ENCODE measurements around the gene FMNL2. TPM values are rescaled to one million over a fixed set of nuclear protein-coding genes. Genes with fewer than 3 reads are reported as not detected.

Gene FMNL2
- total RNA-seq, 2 experiments from 2014 or later: 0.46 to 0.64 TPM

DNA sequence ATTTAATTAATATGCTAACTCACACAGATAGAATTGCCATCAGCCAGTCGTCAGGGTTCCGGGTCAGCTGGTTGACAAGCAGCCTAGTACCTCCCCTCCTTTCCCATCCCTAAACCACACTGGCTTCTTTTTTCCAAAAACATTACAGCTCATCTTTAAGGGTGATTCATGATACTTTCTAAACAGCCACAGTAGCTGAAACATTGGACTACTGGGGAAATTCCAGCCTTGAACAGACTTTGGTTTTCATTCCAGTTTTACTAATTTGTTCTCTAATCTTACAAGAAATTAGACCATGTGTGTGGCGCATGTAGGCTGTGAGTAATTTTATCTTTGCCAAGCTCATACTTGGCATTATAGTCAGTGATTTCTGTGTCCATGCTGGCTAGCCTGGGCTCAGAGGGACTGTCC is 110.8 kb downstream of the FMNL2 start:
- DNase-seq: no peak
- ChIA-PET POLR2A (no interaction called here), CTCF (no interaction called here)
- Mint-ChIP-seq H3K27ac (no peak overlapping the region), H3K4me3 (no peak overlapping the region), H3K4me1 (no peaks in the 10 kb centered on the region), H3K36me3 (ENCODE audit: low read depth) (no peaks in the 10 kb centered on the region), H3K27me3 (peaks cover 6% of the 10 kb centered on the region), H3K9me3 (no peaks in the 10 kb centered on the region)

DNA sequence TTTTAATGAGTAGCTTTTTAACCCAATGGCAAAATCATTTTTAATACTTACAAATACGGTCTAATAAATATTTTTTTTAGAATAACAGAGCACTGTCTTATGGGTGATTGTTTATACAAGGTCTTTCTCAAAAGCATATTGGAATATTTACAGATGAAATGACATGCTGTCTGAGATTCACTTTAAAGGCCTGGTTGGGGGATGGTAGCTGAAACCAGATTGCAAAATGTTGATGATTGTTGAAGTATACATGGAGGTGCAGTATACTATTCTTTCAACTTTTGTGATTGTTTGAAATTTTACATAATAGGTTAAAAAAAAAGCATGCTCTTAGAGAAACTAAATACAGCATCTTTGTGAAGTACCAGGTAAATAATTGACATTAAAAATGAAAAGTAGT is 111.2 kb downstream of the FMNL2 start:
- POLR2A ChIA-PET: interaction anchor here (0.6 kb wide), 2 partner anchors 48 to 230 kb away, joined by 3 to 5 read pairs; no protein-coding TSS in a partner anchor

DNA sequence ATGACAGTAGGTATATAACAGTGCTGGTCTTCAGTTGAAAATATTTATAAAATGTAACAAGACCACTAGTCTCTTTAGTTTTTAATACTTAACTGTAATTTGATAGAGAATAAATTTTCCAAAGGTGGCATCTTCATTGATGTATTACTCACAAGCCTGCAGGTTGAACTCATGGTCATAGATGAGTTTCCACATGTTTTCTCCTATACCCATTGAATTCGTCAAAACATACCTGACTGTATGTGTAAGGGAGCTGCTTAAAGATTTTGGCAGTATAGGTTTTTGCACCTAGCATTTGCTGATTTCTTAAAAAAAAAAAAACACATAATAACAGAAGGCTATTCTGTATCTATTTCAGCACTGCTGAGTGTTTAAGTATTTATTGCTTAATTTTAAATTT is 112.9 kb downstream of the FMNL2 start:
- no peak for DNase-seq
- Mint-ChIP-seq H3K36me3 (ENCODE audit: low read depth) (no peaks in the 10 kb centered on the region), H3K9me3 (no peaks in the 10 kb centered on the region), H3K4me3 (no peak overlapping the region), H3K27ac (no peak overlapping the region), H3K4me1 (no peaks in the 10 kb centered on the region), H3K27me3 (peaks cover 6% of the 10 kb centered on the region)
- POLR2A ChIA-PET: no interaction called here
- CTCF ChIA-PET: interaction anchor here (0.6 to 1.5 kb wide), 2 partner anchors 36 to 72 kb away, joined by 3 read pairs; no protein-coding TSS in a partner anchor

More for the DNA sequence above, 111.2 kb downstream of the FMNL2 start:
- no peaks in the 10 kb centered on the region for H3K9me3 Mint-ChIP-seq
- peaks cover 6% of the 10 kb centered on the region for H3K27me3 Mint-ChIP-seq
- no peak overlapping the region for H3K4me3 Mint-ChIP-seq
- DNase-seq: no peak
- no peak overlapping the region for H3K27ac Mint-ChIP-seq
- H3K36me3 Mint-ChIP-seq (ENCODE audit: low read depth): no peaks in the 10 kb centered on the region
- no peaks in the 10 kb centered on the region for H3K4me1 Mint-ChIP-seq
- CTCF ChIA-PET: interaction anchor here (1.1 kb wide), 2 partner anchors 23 to 127 kb away, joined by 4 to 5 read pairs; no protein-coding TSS in a partner anchor

DNA sequence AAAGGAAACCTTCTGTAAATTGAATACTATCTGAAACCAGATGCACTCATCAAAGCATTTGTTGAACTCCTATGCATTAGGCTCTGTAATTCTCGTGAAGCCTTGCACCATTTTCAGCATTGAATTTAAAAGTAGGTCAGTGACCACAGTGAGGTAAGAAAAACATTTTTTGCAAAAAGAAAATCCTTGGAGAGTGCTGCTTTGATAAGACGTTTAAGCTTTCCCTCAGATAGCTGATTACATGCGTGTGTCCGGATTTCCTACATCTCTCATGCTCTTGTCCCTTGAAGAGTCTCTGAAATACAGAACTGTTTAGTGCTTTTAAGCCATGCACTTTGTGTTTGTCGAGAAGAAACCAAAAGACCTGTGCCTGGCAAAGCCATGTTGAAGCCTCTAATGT is 113.6 kb downstream of the FMNL2 start:
- DNase-seq: no peak
- no peak overlapping the region for H3K27ac Mint-ChIP-seq
- peaks cover 6% of the 10 kb centered on the region for H3K27me3 Mint-ChIP-seq
- H3K9me3 Mint-ChIP-seq: no peaks in the 10 kb centered on the region
- no peak overlapping the region for H3K4me3 Mint-ChIP-seq
- no peaks in the 10 kb centered on the region for H3K4me1 Mint-ChIP-seq
- ChIA-PET CTCF (no interaction called here), POLR2A (no interaction called here)
- H3K36me3 Mint-ChIP-seq (ENCODE audit: low read depth): no peaks in the 10 kb centered on the region

DNA sequence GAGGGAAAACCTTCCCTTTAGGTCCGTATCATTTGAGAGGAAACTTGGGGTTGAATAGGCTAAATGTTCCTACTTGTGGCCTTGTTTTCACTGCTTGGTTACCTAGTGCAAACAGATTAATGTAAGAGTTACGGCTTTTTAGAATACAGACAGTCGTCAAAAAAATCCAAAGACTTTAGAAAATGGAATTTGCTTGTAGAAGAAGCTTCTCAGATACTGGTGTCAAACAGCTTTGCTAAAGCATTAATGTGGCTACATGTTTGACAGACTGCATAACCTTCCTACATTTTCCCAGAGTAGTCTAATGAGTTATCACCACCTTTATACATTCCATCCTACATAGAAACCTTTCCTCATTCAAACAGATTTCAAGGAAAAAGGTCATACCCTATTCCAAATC is 114.6 kb downstream of the FMNL2 start:
- CTCF ChIA-PET: no interaction called here
- H3K9me3 Mint-ChIP-seq: no peaks in the 10 kb centered on the region
- POLR2A ChIA-PET: no interaction called here
- no peak overlapping the region for H3K27ac Mint-ChIP-seq
- no peaks in the 10 kb centered on the region for H3K4me1 Mint-ChIP-seq
- peaks cover 6% of the 10 kb centered on the region for H3K27me3 Mint-ChIP-seq
- no peak overlapping the region for H3K4me3 Mint-ChIP-seq
- H3K36me3 Mint-ChIP-seq (ENCODE audit: low read depth): no peaks in the 10 kb centered on the region
- no peak for DNase-seq

DNA sequence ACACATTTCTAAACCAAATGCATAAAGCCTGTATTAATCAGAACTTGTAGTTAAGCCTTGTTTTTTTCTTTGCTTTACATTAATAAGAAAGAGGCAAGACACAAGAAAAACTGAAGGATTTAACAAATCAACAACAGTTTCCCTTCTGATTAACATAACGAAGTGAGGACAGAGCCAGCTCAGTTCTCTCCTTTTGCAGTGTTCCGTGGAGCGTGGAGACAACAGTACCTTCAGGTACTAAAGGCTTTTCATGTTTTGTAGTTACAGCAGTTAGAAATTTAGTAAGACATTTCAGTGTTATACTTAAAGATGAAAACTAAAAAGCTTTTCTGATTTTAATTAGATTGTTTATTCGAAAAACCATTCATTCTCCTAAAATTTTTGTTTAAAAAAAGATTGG is 115.2 kb downstream of the FMNL2 start:
- peaks cover 6% of the 10 kb centered on the region for H3K27me3 Mint-ChIP-seq
- H3K27ac Mint-ChIP-seq: no peak overlapping the region
- H3K9me3 Mint-ChIP-seq: no peaks in the 10 kb centered on the region
- H3K4me1 Mint-ChIP-seq: no peaks in the 10 kb centered on the region
- CTCF ChIA-PET: no interaction called here
- no peak overlapping the region for H3K4me3 Mint-ChIP-seq
- POLR2A ChIA-PET: no interaction called here
- H3K36me3 Mint-ChIP-seq (ENCODE audit: low read depth): no peaks in the 10 kb centered on the region
- DNase-seq: no peak

DNA sequence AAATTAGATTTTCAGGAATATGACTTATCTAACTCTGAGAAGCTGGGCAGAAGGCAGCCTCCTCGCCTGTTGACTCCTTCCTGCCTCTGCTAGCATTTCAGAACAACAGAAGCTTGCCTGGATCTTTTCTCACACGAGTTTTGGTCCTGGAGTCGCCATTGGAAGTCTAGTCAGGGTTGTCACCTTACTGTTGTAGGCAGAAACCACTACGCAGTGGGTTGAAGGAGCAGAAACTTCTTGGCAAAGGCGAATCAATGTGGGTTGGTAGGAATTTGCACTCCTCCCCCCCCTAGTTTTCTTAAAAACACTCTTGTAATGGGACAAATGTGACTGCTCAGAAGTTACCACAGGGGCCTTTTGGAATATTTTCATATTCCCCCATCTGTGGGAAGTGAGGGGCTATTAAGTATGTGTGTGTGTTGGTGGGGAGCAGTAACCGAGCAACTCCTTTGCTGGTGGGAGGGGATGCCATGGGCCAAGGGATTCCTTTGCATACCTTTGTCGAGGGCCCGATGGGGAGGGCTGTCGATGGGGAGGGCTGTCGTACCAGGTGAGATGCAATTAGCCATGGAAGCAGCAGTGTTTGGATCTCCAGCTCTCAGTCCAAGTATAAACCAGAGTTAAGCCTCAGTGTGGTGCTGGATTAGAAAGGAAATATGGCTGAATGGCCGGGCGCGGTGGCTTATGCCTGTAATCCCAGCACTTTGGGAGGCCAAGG is 117.4 kb downstream of the FMNL2 start:
- Mint-ChIP-seq H3K4me3 (no peak overlapping the region), H3K9me3 (no peaks in the 10 kb centered on the region), H3K27ac (no peak overlapping the region), H3K27me3 (peaks cover 6% of the 10 kb centered on the region), H3K36me3 (ENCODE audit: low read depth) (no peaks in the 10 kb centered on the region), H3K4me1 (no peaks in the 10 kb centered on the region)
- ChIA-PET POLR2A (no interaction called here), CTCF (no interaction called here)
- DNase-seq: no peak

DNA sequence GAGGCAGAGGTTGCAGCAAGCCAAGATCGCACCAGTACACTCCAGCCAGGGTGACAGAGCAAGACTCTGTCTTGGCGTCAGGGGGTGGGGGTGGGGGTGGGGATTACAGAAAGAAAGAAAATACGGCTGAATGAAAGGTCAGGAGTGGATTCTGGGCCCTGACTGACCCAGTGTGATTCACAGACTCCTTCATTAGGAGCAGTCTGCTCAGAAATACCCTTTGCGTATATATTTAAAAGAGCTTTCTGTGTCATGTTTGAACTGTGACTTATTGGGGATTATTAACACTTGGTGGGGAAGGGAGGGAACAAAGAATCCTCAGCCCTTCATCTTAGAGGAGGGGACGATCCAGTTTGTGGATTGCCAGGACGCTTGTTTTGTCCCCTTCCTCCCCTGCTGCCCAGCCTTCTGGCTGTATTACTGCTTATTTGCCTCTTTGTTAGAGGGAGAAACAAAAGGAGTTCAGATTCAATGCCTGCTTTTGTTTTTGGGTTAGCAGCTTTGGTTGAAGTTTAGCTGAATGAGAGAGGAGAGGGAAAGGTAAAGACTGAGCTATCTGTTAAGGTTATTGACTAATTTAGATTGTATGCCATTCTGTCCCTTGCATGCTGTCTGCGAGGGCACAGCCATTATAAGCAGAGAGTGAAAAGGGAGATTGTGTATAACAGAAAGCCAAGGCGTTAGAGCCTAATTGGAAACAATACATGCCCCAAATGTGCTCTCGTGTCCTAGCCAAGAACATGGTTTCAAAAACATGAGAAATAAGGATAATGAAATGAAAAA is 118.3 kb downstream of the FMNL2 start:
- H3K4me3 Mint-ChIP-seq: no peak overlapping the region
- H3K36me3 Mint-ChIP-seq (ENCODE audit: low read depth): no peaks in the 10 kb centered on the region
- H3K9me3 Mint-ChIP-seq: no peaks in the 10 kb centered on the region
- no peak overlapping the region for H3K27ac Mint-ChIP-seq
- DNase-seq: no peak
- POLR2A ChIA-PET: no interaction called here
- CTCF ChIA-PET: no interaction called here
- H3K4me1 Mint-ChIP-seq: no peaks in the 10 kb centered on the region
- peaks cover 3% of the 10 kb centered on the region for H3K27me3 Mint-ChIP-seq

DNA sequence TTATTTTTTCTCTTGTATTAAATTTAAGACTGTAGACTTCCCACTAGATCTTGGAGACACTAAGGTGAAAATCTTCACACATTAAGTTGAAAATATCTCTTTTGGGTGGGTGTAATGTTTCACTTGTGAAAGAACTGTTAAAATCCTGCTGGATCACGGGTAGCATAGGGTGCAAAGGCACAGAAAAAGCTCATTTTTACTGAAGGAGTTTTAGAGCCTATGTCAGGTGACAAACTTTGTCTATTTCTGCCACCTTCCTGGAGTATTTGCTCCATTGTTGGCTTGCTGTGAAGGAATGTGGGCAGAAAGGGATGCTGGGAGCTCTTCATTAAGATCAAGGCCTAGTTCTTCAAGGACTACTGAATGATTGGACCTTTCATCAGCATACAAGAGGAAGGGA is 119.4 kb downstream of the FMNL2 start:
- POLR2A ChIA-PET: no interaction called here
- DNase-seq: no peak
- Mint-ChIP-seq H3K36me3 (ENCODE audit: low read depth) (no peaks in the 10 kb centered on the region), H3K4me3 (no peak overlapping the region), H3K4me1 (no peaks in the 10 kb centered on the region), H3K9me3 (no peaks in the 10 kb centered on the region), H3K27me3 (peaks cover 2% of the 10 kb centered on the region), H3K27ac (no peak overlapping the region)
- CTCF ChIA-PET: interaction anchor here (0.7 kb wide), 1 partner anchor 134 kb away, joined by 3 read pairs; no protein-coding TSS in a partner anchor

DNA sequence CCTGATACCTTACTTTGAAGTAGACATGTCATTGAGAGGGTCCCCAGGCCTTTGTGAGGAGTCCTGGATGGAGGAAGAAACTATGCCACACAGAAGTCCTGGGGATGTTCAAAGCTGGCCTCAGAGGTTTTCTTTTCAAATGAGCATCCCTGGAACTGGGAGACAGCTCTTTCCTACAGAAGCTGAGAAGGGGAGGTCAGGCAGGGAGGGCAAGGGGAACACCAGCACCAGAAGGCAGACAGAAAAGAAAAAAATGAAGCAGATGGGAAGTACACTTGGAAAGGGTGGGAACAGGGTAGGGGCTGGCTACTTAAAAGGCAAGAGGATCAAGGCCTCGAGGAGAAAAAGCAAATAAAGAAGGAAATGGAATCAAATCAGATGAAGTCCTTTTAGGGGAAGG is 120.0 kb downstream of the FMNL2 start:
- Mint-ChIP-seq H3K36me3 (ENCODE audit: low read depth) (no peaks in the 10 kb centered on the region), H3K27ac (no peak overlapping the region), H3K9me3 (no peaks in the 10 kb centered on the region), H3K4me1 (no peaks in the 10 kb centered on the region), H3K4me3 (no peak overlapping the region), H3K27me3 (peaks cover 2% of the 10 kb centered on the region)
- ChIA-PET CTCF (interaction anchor here (0.7 to 1.5 kb wide), 2 partner anchors 8 to 135 kb away, joined by 3 to 4 read pairs; no protein-coding TSS in a partner anchor), POLR2A (no interaction called here)
- no peak for DNase-seq

DNA sequence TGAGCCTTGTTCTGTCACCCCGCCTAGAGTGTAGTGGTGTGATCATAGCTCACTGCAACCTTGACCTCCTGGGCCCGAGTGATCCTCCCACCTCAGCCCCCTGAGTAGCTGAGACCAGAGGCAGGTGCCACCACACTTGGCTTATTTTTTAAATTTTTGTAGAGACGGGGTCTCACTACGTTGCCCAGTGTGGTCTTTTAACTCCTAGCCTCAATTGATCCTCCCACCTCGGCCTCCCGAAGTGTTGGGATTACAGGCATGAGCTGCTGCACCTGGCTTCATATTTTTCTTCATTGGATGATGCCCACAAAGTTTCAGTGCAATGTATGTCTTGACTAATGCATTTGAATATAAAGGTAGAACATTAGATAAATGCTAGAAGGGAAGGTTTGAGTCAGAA is 120.8 kb downstream of the FMNL2 start:
- H3K27ac Mint-ChIP-seq: no peak overlapping the region
- POLR2A ChIA-PET: no interaction called here
- no peak overlapping the region for H3K4me3 Mint-ChIP-seq
- no peaks in the 10 kb centered on the region for H3K9me3 Mint-ChIP-seq
- DNase-seq: no peak
- H3K36me3 Mint-ChIP-seq (ENCODE audit: low read depth): no peaks in the 10 kb centered on the region
- H3K27me3 Mint-ChIP-seq: peaks cover 5% of the 10 kb centered on the region
- CTCF ChIA-PET: interaction anchor here (1.5 kb wide), 1 partner anchor 9 kb away, joined by 4 read pairs; no protein-coding TSS in a partner anchor
- no peaks in the 10 kb centered on the region for H3K4me1 Mint-ChIP-seq

DNA sequence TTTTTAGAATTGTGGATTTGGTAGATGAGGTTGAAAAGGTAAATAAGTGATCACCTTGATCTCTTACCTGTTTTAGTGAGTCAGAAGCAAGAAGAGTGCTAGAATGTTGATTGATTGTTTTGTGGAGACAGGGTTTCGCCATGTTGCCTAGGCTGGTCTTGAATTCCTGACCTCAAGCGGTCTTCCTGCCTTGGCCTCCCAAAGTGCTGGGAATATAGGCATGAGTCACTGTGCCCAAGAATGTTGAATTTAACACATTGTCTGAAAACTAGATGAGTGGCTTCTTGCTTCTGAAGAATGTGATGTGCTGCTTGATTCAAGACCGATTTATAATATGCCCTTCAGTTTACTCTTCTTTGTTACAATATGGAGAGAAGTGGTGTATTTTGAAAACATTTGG is 121.3 kb downstream of the FMNL2 start:
- H3K4me1 Mint-ChIP-seq: no peaks in the 10 kb centered on the region
- ChIA-PET CTCF (interaction anchor here (1.5 kb wide), 1 partner anchor 9 kb away, joined by 4 read pairs; no protein-coding TSS in a partner anchor), POLR2A (no interaction called here)
- H3K27me3 Mint-ChIP-seq: peaks cover 7% of the 10 kb centered on the region
- no peak overlapping the region for H3K27ac Mint-ChIP-seq
- H3K9me3 Mint-ChIP-seq: no peaks in the 10 kb centered on the region
- no peak for DNase-seq
- no peaks in the 10 kb centered on the region for H3K36me3 Mint-ChIP-seq (ENCODE audit: low read depth)
- no peak overlapping the region for H3K4me3 Mint-ChIP-seq

DNA sequence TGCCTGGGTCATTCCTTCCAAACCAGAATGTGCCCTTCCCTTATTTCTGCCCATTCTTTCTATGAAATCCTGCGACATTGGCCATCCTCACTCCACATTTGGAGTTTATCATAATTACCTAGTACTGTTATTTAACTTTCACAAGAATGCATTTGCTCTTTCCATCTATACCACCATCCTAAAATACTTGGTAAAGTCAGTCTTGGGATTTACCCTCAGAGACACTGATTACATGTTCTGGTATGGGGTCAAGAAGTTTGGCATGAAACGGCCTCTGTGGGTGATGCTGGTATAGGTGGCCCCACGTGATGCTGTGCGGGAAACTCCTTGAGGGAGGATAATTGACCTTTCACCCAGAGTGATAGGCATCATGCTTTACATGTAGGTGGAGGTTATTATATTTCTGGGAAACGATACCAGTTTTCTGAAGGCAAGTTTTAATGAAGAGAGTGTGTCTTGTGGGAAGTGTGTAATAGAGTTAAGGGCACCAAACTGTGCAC is 123.5 kb downstream of the FMNL2 start:
- no peak for DNase-seq
- no peaks in the 10 kb centered on the region for H3K4me1 Mint-ChIP-seq
- ChIA-PET CTCF (no interaction called here), POLR2A (no interaction called here)
- peaks cover 11% of the 10 kb centered on the region for H3K27me3 Mint-ChIP-seq
- H3K27ac Mint-ChIP-seq: no peak overlapping the region
- H3K36me3 Mint-ChIP-seq (ENCODE audit: low read depth): no peaks in the 10 kb centered on the region
- no peak overlapping the region for H3K4me3 Mint-ChIP-seq
- H3K9me3 Mint-ChIP-seq: no peaks in the 10 kb centered on the region

Data from activated CD4-positive, alpha-beta T cell treated with anti-CD3 and anti-CD28 coated beads, Interleukin-2, amount 10 ng/mL, durations not matched to agents 7 days and 5 days (primary cell).